TTC549 (cell line): ENCODE measurements around the gene GYS1.
A peak's percentile ranks its signal among the peaks of the same experiment; 100 is the strongest.
"Not testable (repeated sequence)": the region's sequence is repeated elsewhere in the genome, so short reads cannot be mapped to it uniquely, and the experiment has no call there.

ENCODE experiments used
- FAIRE-seq: peaks from 2 replicates; lab custom pipeline; 2012; peaks lifted over from hg19 to GRCh38; lab: Jason Lieb, UNC

The GYS1 gene

DNA sequence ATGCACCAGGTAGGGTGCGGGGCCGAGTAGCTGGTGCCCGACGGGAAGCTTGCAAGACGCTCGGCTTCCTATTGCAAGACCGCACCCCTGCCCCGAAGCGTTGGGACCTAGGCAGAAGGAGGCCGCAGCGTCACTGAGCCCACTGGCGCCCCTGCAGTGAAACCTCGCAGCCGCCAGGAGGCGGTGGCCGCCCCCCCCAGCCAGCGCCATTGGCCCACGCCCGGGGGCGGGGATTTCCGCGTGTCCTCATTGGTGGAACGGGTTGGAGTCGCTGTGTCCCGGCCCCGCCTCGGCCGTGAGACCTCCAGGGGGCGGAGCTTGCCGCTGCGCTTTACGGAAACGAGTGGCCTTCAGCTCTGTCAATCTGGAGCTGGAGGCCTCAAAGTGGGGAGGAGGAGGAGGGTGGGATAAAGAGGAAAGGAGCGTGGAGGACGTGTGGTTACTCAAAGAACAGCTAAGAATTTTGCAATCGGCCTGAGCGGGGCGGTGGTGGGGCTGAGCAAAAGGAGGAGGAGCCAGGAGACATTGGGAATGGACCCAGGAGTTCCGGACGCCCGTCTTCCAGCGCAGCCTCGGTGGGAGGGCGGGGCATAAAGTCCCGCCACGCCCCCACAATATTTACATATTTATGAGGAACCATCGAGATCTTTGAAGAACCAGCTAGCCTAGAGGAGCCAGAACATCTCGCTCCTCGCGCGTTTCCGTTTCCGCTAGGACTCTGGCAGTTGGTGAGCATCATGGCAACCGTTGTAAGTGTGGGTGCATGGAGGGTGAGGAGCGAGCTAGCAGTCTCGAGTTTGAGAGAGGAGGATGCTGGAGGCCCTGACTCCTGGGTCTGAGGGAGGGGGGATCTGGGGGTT, at the start of gene GYS1, which contains the start of gene RUVBL2:
TSS of gene GYS1 (minus strand) at position 135 of the 860 bp plus-strand sequence. CDS start 197 bp downstream, outside the sequence.
TSS of gene RUVBL2 (plus strand) at position 713 of the 860 bp plus-strand sequence. CDS start at position 738, 25 bp downstream.
- peak; percentile 94 for FAIRE-seq

DNA sequence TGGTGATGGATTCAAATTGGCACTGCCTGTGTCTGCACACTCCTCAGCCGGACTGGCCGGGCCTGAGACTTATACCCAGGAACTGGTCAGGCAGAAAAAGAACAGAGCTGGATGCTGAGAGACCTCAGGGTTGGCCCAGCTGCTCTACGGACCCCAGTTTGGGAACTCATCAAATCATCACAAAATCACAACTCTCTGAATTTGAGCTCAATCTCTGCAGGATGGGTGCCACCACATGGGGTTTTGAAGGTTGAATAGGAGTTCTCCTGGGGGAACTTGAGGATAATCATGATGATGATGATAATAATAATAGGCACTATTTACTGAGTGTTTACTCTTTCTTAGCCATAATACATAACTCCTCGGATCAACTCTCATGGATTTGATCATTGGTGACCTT, 49.6 kb upstream of the GYS1 start:
- not testable (repeated sequence) for FAIRE-seq

DNA sequence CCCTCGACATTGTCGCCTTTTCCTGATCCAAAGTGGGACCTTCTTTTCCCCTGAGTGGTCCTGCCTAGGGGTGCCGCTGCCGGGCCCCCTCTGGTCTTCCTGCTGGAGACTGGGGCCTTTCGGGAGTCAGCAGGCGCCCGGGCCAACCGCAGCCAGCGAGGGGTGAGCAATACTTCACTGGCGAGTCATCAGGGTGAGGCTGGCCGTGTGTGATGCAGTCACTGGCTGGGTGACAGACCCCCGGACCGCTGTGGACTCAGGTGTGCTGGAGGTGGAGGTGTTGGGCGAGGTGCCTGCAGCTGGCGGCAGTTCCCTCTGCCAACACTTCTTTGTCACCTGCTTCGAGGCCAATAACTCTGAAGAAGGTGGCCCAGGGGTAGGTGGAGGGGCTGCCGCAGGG, 49.1 kb upstream of the GYS1 start:
- FAIRE-seq, result no peak

DNA sequence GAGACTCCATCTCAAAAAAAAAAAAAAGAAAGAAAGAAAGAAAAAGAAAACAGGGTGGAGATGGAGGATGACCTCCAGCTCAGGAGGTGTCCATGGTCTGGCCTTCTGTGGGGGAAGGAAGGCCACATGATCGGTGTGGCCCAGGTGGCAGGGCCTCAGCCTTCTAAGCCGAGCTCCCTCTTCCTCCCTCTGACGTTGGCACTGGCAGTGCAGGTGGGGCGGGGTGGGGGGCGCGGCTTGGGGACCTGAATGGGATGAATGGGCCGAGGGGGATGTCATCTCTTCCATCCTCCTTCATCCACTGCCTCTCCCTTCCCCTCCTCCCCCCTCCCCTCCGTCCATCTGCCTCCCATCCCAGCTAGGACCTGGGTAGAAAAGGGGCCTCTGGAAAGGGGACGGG, 46.6 kb upstream of the GYS1 start:
- not testable (repeated sequence) for FAIRE-seq

DNA sequence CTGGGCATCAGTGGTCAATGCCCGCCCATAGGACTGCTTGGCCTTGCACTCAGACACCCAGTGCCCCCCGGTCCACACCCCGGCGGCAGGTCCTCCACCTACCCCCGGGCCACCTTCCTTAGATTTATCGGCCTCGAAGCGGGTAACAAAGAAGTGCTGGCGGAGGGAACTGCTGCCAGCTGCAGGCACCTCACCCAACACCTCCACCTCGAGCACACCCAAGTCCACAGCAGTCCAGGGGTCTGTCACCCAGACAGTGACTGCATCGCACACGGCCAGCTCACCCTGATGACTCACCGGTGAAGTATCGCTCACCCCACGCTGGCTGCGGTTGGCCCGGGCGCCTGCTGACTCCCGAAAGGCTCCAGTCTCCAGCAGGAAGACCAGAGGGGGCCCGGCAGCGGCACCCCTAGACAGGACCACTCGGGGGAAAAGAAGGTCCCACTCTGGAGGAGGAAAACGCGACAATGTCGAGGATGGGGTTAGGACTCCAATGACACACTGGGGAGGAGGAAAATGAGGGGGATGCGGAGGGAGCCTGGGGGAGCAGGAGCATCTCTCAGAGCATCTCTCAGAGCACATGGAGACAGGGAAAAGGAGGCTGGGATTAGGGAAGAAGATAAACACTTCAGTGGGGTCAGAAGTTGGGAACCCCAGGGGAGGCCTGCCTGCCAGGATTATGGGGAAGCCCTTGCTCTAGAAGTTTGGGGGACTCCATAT, 45.6 kb upstream of the GYS1 start:
- FAIRE-seq, result not testable (repeated sequence)

DNA sequence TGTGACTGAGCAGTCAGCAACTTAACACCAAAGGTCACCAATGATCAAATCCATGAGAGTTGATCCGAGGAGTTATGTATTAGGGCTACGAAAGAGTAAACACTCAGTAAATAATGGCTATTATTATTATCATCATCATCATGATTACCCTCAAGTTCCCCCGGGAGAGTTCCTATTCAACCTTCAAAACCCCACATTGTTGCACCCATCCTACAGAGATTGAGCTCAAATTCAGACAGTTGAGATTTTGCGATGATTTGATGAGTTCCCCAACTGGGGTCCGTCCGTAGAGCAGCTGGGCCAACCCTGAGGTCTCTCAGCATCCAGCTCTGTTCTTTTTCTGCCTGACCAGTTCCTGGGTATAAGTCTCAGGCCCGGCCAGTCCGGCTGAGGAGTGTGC, 45.0 kb upstream of the GYS1 start:
- FAIRE-seq, result not testable (repeated sequence)

DNA sequence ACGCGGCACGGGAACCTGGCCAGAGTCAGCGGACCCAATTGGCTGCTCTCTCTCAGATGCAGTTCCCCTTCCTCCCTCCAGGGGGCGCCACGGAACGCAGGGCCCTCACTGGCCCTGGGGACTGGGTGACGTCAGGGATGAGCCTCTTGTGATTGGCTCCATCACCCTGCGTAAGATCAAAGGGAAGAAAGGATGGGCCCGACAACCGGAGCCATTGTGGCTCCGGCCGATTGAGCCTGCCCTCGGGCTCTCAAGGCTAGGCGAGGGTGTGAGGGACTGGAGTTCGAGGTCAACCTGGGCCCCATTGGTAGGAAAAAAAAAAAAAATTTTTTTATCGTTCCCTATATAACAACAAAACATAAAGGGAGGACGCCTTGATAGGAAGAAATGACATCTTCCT, 43.7 kb upstream of the GYS1 start, which contains the start of gene CGB1:
TSS of gene CGB1 (minus strand) at position 81 of the 400 bp plus-strand sequence. CDS start 184 bp downstream, outside the sequence.
- not testable (repeated sequence) for FAIRE-seq

DNA sequence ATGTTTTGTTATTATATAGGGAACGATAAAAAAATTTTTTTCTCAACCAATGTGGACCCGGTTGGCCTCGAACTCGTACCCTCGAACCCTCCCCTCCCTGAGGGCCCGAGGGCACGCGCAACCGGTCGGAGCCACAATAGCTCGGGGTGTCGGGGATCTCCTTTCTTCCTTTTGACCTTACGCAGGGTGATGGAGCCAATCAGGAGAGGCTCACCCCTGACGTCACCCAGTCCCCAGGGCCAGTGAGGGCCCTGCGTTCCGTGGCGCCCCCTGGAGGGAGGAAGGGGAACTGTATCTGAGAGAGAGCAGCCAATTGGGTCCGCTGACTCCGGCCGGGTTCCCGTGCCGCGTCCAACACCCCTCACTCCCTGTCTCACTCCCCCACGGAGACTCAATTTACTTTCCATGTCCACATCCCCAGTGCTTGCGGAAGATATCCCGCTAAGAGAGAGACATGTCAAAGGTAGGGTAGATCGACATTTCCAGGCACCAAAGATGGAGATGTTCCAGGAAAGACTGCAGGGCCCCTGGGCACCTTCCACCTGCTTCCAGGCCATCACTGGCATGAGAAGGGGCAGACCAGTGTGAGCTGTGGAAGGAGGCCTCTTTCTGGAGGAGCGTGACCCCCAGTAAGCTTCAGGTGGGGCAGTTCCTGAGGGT, 38.7 kb upstream of the GYS1 start, which contains the start of gene CGB2:
TSS of gene CGB2 (plus strand) at position 249 of the 660 bp plus-strand sequence. CDS start at position 455, 206 bp downstream.
- FAIRE-seq, result not testable (repeated sequence)

DNA sequence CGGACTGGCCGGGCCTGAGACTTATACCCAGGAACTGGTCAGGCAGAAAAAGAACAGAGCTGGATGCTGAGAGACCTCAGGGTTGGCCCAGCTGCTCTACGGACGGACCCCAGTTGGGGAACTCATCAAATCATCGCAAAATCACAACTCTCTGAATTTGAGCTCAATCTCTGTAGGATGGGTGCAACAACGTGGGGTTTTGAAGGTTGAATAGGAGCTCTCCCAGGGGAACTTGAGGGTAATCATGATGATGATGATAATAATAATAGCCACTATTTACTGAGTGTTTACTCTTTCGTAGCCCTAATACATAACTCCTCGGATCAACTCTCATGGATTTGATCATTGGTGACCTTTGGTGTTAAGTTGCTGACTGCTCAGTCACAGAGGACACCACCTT, 37.2 kb upstream of the GYS1 start:
- FAIRE-seq, result not testable (repeated sequence)

DNA sequence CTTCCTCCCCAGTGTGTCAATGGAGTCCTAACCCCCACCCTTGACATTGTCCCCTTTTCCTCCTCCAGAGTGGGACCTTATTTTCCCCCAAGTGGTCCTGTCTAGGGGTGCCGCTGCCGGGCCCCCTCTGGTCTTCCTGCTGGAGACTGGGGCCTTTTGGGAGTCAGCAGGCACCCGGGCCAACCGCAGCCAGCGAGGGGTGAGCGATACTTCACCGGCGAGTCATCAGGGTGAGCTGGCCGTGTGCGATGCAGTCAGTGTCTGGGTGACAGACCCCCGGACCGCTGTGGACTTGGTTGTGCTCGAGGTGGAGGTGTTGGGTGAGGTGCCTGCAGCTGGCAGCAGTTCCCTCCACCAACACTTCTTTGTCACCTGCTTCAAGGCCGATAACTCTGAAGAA, 36.6 kb upstream of the GYS1 start:
- not testable (repeated sequence) for FAIRE-seq

DNA sequence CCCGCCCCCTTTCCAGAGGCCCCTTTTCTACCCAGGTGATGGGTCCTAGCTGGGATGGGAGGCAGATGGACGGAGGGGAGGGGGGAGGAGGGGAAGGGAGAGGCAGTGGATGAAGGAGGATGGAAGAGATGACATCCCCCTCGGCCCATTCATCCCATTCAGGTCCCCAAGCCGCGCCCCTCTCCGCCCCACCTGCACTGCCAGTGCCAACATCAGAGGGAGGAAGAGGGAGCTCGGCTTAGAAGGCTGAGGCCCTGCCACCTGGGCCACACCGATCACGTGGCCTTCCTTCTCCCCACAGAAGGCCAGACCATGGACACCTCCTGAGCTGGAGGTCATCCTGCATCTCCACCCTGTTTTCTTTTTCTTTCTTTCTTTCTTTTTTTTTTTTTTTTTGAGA, 35.6 kb upstream of the GYS1 start:
- not testable (repeated sequence) for FAIRE-seq

DNA sequence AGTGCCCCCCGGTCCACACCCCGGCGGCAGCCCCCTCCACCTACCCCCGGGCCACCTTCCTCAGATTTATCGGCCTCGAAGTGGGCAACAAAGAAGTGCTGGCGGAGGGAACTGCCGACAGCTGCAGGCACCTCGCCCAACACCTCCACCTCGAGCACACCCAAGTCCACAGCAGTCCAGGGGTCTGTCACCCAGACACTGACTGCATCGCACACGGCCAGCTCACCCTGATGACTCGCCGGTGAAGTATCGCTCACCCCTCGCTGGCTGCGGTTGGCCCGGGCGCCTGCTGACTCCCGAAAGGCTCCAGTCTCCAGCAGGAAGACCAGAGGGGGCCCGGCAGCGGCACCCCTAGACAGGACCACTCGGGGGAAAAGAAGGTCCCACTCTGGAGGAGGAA, 32.5 kb upstream of the GYS1 start:
- FAIRE-seq, result not testable (repeated sequence)

DNA sequence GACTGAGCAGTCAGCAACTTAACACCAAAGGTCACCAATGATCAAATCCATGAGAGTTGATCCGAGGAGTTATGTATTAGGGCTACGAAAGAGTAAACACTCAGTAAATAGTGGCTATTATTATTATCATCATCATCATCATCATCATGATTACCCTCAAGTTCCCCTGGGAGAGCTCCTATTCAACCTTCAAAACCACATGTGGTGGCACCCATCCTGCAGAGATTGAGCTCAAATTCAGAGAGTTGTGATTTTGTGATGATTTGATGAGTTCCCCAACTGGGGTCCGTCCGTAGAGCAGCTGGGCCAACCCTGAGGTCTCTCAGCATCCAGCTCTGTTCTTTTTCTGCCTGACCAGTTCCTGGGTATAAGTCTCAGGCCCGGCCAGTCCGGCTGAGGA, 32.0 kb upstream of the GYS1 start:
- FAIRE-seq, result not testable (repeated sequence)

DNA sequence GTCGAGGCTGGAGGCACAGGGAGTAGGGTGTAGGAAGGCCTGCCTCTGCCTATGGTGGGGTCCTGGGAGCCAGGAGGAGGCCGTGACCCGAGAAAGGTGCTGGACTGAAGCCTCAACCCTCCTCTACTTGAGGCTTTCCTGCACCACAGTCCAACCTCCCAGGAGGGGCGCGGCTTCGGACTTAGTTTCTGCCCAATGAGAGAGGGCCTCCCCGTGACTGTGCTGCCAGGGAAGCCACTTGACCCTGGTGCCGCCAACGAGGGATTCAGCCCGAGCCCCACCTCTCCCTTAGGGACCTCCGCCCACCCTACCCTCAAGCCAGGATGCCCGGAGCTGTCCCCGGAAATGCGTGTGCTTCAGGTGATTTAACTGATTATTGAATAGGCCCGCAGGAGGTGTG, 31.1 kb upstream of the GYS1 start, which contains the start of gene CGB3:
TSS of gene CGB3 (minus strand) at position 101 of the 400 bp plus-strand sequence. CDS start 362 bp downstream, outside the sequence.
- not testable (repeated sequence) for FAIRE-seq

DNA sequence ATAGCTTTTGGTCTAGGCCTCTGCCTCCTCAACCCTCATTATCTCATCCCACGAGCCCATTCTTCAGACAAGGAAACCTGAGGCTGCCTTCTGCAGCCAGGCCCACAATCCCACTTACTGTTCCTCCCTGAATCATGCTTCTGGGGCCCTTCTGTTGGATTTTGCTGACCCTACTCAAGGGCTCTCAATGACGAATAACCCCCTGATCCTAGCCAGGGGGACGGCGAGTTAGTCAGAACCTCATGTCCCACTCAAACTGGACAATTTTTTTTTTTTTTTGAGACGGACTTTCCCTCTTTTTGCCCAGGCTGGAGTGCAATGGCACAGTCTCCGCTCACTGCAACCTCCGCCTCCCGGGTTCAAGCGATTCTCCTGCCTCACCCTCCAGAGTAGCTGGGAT, 29.0 kb upstream of the GYS1 start:
- no peak for FAIRE-seq

DNA sequence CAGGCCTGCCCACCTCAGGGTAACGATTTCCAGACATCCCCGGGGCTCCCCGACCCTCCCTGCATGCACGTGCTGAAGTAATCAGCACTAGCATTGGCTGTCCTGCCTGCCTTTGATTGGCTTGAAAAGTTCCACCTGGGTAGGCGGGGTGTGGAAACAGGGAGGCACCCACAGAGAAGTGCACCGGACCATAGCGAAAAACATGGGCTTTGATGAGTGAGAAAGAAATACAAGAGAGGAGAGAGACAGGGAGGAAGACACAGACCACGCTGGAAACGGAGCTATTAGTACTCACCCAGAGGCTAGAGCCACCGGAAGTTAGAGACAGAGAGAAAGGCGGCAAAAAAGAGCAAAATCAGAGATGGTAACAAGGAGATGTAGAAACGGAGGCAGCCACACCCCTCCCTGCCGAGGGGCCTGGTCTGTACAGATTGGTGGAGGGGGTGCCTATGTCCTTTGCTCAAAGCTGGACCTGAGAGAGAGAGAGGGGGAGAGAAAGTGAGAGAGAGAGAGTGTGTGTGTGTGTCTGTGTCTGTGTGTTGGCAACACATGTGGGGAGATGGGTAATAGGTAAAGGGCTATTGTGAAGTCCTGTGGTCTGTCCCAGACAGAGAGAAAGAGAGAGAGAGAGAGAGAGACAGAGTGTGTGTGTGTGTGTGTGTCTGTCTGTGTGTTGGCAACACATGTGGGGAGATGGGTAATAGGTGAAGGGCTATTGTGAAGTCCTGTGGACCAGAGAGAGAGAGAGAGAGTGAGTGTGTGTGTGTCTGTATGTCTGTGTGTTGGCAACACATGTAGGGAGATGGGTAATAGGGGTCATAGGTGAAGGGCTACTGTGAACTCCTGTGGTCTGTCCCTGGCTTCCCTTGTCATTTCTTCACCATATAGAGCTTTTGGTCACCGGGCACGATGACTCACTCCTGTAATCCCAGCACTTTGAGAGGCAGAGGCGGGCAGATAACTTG, 28.1 kb upstream of the GYS1 start:
- no peak for FAIRE-seq

DNA sequence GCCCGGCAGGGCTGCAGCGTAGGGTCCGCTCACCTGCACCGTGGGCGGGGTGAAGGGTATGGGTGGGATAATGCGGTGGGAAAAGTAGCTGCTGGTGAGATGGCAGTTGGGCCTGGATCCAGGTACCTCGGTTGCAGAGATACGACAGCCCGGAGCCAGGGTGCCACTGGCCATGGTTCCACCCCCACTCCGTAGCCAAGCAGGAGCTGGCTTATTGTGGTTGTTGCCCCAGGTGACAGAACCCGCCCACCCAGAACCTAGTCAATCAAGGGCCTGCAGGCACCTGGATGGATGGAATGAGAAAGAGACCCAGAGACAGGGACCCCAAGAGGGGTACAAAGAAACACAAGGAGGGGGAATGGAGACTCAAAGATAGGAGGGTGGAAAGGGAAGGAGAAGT, 27.2 kb upstream of the GYS1 start:
- no peak for FAIRE-seq

DNA sequence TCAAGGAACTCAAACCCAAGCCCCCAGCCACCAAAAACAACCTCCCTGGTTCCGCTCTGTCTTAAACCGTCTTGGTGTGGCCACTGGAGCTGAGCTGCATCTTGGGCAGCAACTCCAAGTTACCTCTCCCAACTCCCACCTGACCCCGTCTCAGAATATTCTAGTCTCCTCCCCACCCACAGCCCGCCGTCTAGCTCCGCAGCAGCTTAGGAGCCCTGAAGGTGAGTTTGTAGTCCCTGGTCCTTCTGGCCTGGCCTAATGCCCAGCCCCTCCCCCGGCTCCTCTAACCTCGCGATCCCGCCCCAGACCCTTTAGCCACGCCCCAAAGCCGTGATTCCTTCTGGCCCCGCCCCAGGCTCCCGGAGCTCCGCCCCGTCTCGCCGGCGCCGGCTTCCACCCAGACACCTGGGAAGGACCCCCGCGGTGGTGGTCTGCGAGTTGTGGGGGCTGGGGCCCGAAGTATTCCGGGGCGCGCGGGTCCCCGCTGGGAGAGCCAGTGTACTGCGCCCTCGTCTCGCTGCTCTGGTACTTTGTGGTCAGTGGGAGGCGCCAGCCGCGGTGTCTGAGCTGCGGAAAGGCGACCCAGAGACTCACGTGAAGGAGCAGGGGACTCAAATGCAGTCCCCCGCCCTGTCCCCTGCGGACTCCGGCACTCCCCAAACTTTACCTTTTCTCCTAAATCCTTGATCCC, 26.3 kb upstream of the GYS1 start:
- FAIRE-seq, result no peak

DNA sequence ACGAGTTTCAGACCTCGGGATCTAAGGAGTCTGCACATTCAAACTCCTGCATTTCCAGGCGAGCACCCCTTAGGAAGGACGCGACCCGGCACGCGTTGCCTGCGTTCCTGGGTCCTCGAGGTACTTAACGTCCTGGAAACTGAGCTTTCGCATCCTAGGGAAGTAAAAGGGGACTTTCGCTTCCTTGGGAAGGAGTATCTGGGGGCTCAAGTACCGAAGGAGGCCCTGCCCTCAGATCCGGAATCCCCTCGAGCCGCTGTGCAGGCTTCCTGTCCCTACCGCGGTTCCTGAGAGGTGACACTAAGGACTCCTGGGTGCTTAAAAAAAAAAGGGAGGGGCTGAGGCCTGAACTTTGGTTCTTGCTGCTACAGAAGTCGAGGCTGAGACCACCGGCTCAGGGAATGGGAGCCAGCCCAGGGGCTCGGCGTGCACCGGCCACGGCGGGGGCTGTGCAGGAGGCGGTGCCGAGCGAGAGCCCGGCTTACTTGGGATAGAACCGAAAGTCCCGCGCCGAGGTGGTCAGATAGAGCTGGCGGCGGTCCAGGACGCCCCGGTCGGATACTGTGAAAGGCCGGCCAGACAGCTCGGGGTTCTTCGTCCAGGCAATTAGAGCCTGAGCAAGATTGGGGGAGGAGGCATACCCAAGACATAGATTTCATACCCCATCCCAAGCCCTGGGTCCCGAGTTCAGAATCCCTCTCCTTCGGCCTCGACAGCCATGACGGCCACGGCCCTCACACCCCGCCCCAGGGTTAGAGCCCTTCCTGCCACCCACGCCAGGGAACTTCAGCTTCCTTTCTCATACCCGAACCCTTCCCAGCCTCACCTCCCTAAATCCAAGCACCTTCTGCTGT, 25.5 kb upstream of the GYS1 start:
- FAIRE-seq, result not testable (repeated sequence)
